Vagina (tissue), 2 donors: Measurements from ENCODE around the gene WBP11.

Experiments used
- CTCF ChIP-seq, 3 experiments: fragments of 450-650 bp in 2 of 3; fragments of 200-600 bp in 1 of 3; sonication (generic) in 1 of 3; IDR thresholded peaks; one replicate each; pipeline ENCODE4 v1.5.1; 2017 to 2019; ENCODE audit warnings: antibody characterized with exemption in 3 of 3, mild to moderate bottlenecking in 2 of 3, moderate library complexity in 2 of 3
- POLR2A ChIP-seq, 2 donors: fragments of 450-650 bp; IDR thresholded peaks; one replicate each; pipeline ENCODE4 v1.6.1; 2017; ENCODE audit warnings: antibody characterized with exemption in 2 of 2, mild to moderate bottlenecking in 2 of 2, moderate library complexity in 2 of 2

GRCh38 chr12:14777271-14777670, 26.0 kb downstream of the WBP11 start:
- TF ChIP-seq CTCF (IDR thresholded peaks at IDR 0.05): no peak
- TF ChIP-seq POLR2A (IDR thresholded peaks at IDR 0.05): no peak
